ENCODE measurements around the gene RXRB.

GRCh38 chr6:33207552-33208090 is 7.2 kb upstream of the RXRB start:
- TF ChIP-seq, protein P1, sequence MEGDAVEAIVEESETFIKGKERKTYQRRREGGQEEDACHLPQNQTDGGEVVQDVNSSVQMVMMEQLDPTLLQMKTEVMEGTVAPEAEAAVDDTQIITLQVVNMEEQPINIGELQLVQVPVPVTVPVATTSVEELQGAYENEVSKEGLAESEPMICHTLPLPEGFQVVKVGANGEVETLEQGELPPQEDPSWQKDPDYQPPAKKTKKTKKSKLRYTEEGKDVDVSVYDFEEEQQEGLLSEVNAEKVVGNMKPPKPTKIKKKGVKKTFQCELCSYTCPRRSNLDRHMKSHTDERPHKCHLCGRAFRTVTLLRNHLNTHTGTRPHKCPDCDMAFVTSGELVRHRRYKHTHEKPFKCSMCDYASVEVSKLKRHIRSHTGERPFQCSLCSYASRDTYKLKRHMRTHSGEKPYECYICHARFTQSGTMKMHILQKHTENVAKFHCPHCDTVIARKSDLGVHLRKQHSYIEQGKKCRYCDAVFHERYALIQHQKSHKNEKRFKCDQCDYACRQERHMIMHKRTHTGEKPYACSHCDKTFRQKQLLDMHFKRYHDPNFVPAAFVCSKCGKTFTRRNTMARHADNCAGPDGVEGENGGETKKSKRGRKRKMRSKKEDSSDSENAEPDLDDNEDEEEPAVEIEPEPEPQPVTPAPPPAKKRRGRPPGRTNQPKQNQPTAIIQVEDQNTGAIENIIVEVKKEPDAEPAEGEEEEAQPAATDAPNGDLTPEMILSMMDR (IDR thresholded peaks at IDR 0.05), result no peak
- no peak for TF ChIP-seq EZH2 (IDR thresholded peaks at IDR 0.05; ENCODE audit: borderline replicate concordance, insufficient read depth, low read depth, low read length, poor library complexity, severe bottlenecking)

All from B cell (primary cell).